HCT116 (cell line): ENCODE results near the gene FEZF1. TPM values are rescaled to one million over a fixed set of nuclear protein-coding genes. Genes with fewer than 3 reads are reported as not detected.

Experiments used
- ATAC-seq: fragments of 200-7000 bp; cut with Tn5 transposase; 2 replicates; pipeline ENCODE4 v1.9.1; 2020; ENCODE audit warnings: mild to moderate bottlenecking, moderate library complexity
- BruUV-seq: library from RNA; stranded (reverse); fragments of 400-500 nt; replicated peaks from 2 replicates; lab custom pipeline; 2021; lab: Mats Ljungman, UMichigan
- CTCF ChIA-PET: fragments of 300-600 bp; sonication (Branson Sonifier 250); formaldehyde crosslinking; loops from one replicate; lab custom pipeline; 2021; ENCODE audit warnings: antibody characterized with exemption; lab: Charles Lee
- POLR2A ChIA-PET: fragments of 300-600, 350-600 bp; sonication (Branson Sonifier 250); formaldehyde crosslinking; loops from one replicate; lab custom pipeline; 2021; ENCODE audit warnings: antibody characterized with exemption; lab: Charles Lee
- RAD21 ChIA-PET, 2 experiments: fragments of 300-600 bp; sonication (Branson Sonifier 250); formaldehyde crosslinking; loops; one replicate each; lab custom pipeline; 2023; ENCODE audit warnings: low total read pairs in 2 of 2; ENCODE audit not compliant: uncharacterized antibody in 2 of 2, unreplicated experiment in 2 of 2, low non-redundant PET in 1 of 2; lab: Charles Lee
- DNase-seq: peaks from one replicate; pipeline ENCODE4 v3.0.0-alpha.2; 2010; ENCODE audit warnings: low read depth, low spot score
- H2AFZ ChIP-seq: fragments of 200-600 bp; shearing (Covaris generic), sonication (generic); 2 replicates; pipeline ENCODE4 v1.6.1; 2017; ENCODE audit warnings: low read depth, mixed run types, mixed read lengths, antibody characterized with exemption, low read length; ENCODE audit not compliant: poor library complexity, severe bottlenecking
- H3K27ac ChIP-seq: 2 replicates; pipeline ENCODE4 v1.5.1; 2012; ENCODE audit warnings: low read depth, low read length
- H3K27me3 ChIP-seq: fragments of 200-600 bp; sonication (generic); 2 replicates; pipeline ENCODE4 v1.6.1; 2016; ENCODE audit warnings: mixed run types, low read length, mixed read lengths; ENCODE audit not compliant: insufficient read depth
- H3K36me3 ChIP-seq, 2 experiments: fragments of 200-500 bp in 1 of 2; fragments of 200-600 bp in 1 of 2; sonication (Bioruptor generic) in 1 of 2; sonication (generic) in 1 of 2; 2 replicates each; pipeline versions ENCODE4 v1.5.1 to v1.6.1; 2014 to 2016; ENCODE audit warnings: low read length in 2 of 2, inconsistent platforms in 1 of 2, mixed read lengths in 1 of 2, mixed run types in 1 of 2; ENCODE audit not compliant: insufficient read depth in 2 of 2, control insufficient read depth in 1 of 2
- H3K4me1 ChIP-seq, 2 experiments: fragments of 200-600 bp in 1 of 2; sonication (generic) in 1 of 2; 2 replicates each; pipeline versions ENCODE4 v1.5.1 to v1.6.1; 2012 to 2017; ENCODE audit warnings: low read length in 2 of 2, inconsistent platforms in 1 of 2, mild to moderate bottlenecking in 1 of 2, mixed read lengths in 1 of 2, mixed run types in 1 of 2, moderate library complexity in 1 of 2; ENCODE audit not compliant: insufficient read depth in 2 of 2, control insufficient read depth in 1 of 2
- H3K4me2 ChIP-seq: fragments of 200-600 bp; sonication (generic); 2 replicates; pipeline ENCODE4 v1.6.1; 2017; ENCODE audit warnings: mixed run types, low read length, mixed read lengths
- H3K4me3 ChIP-seq, 2 experiments: fragments of 200-600 bp in 1 of 2; sonication (generic) in 1 of 2; replicated peaks in 1 of 2; 2 replicates each; pipeline ENCODE4 v1.5.1; 2011 to 2016; ENCODE audit warnings: low read length in 2 of 2, control low read depth in 1 of 2, low read depth in 1 of 2, mild to moderate bottlenecking in 1 of 2, mixed read lengths in 1 of 2, mixed run types in 1 of 2
- H3K79me2 ChIP-seq: fragments of 200-600 bp; sonication (generic); 2 replicates; pipeline ENCODE4 v1.6.1; 2017; ENCODE audit warnings: mild to moderate bottlenecking, mixed run types, low read length, moderate library complexity, mixed read lengths; ENCODE audit not compliant: insufficient read depth
- H3K9ac ChIP-seq: fragments of 200-600 bp; sonication (generic); 2 replicates; pipeline ENCODE4 v1.6.1; 2016; ENCODE audit warnings: low read length, mixed read lengths
- H3K9me2 ChIP-seq: fragments of 200-600 bp; sonication (generic), shearing (Covaris generic); 2 replicates; pipeline ENCODE4 v1.6.1; 2017; ENCODE audit warnings: mixed run types, mild to moderate bottlenecking, moderate library complexity; ENCODE audit not compliant: insufficient read depth
- H3K9me3 ChIP-seq, 2 experiments: fragments of 200-500 bp in 1 of 2; fragments of 200-600 bp in 1 of 2; sonication (Bioruptor generic) in 1 of 2; sonication (generic) in 1 of 2; 2 replicates each; pipeline ENCODE4 v1.6.1; 2014 to 2017; ENCODE audit warnings: low read length in 2 of 2, mixed read lengths in 2 of 2, inconsistent platforms in 1 of 2, low read depth in 1 of 2, mild to moderate bottlenecking in 1 of 2, mixed run types in 1 of 2, moderate library complexity in 1 of 2; ENCODE audit not compliant: control insufficient read depth in 1 of 2, insufficient read depth in 1 of 2
- H4K20me1 ChIP-seq: fragments of 200-600 bp; sonication (generic), shearing (Covaris generic); 2 replicates; pipeline ENCODE4 v1.6.1; 2017; ENCODE audit warnings: mixed run types, mild to moderate bottlenecking, moderate library complexity; ENCODE audit not compliant: insufficient read depth
- CTCF ChIP-seq, 3 experiments: fragments of 200-600 bp in 1 of 3; sonication (generic) in 1 of 3; IDR thresholded peaks in 2 of 3; conservative IDR thresholded peaks in 1 of 3; 2 replicates each; pipeline ENCODE4 v1.5.1; 2012 to 2017; ENCODE audit warnings: low read depth in 2 of 3, low read length in 2 of 3, antibody characterized with exemption in 1 of 3, borderline replicate concordance in 1 of 3, control low read depth in 1 of 3, mild to moderate bottlenecking in 1 of 3, mixed read lengths in 1 of 3, mixed run types in 1 of 3, moderate library complexity in 1 of 3; ENCODE audit not compliant: insufficient read depth in 1 of 3
- EGR1 ChIP-seq: IDR thresholded peaks from 2 replicates; pipeline ENCODE4 v1.6.1; 2012; ENCODE audit warnings: low read depth
- ELF1 ChIP-seq: IDR thresholded peaks from 2 replicates; pipeline ENCODE4 v1.6.1; 2012; ENCODE audit warnings: low read depth, borderline replicate concordance
- EZH2 ChIP-seq: fragments of 200-600 bp; sonication (generic); IDR thresholded peaks from 2 replicates; pipeline ENCODE4 v1.6.1; 2017; ENCODE audit warnings: antibody characterized with exemption, mixed run types
- EZH2phosphoT487 ChIP-seq: fragments of 200-600 bp; IDR thresholded peaks from 2 replicates; pipeline ENCODE4 v1.6.1; 2018; ENCODE audit warnings: antibody characterized with exemption, borderline replicate concordance
- FOSL1 ChIP-seq: IDR thresholded peaks from 2 replicates; pipeline ENCODE4 v1.6.1; 2012; ENCODE audit warnings: low read depth
- POLR2A ChIP-seq: IDR thresholded peaks from 2 replicates; pipeline ENCODE4 v1.7.0; 2011; ENCODE audit warnings: borderline replicate concordance; ENCODE audit not compliant: insufficient read depth, insufficient read length; ENCODE audit errors: extremely low read depth
- POLR2AphosphoS5 ChIP-seq: IDR thresholded peaks from 2 replicates; pipeline ENCODE4 v1.6.1; 2011; ENCODE audit warnings: mild to moderate bottlenecking, low read depth, low read length, moderate library complexity
- REST ChIP-seq: IDR thresholded peaks from 2 replicates; pipeline ENCODE4 v1.6.1; 2012; ENCODE audit warnings: low read depth
- SIN3A ChIP-seq: IDR thresholded peaks from 2 replicates; pipeline ENCODE4 v1.6.1; 2012; ENCODE audit warnings: low read depth
- SRF ChIP-seq: IDR thresholded peaks from 2 replicates; pipeline ENCODE4 v1.6.1; 2012; ENCODE audit warnings: low read depth
- TCF7L2 ChIP-seq: IDR thresholded peaks from 2 replicates; pipeline ENCODE4 v1.7.0; 2011; ENCODE audit warnings: borderline replicate concordance, inconsistent platforms; ENCODE audit not compliant: insufficient read depth, insufficient read length; ENCODE audit errors: extremely low read depth
- YY1 ChIP-seq: IDR thresholded peaks from 2 replicates; pipeline ENCODE4 v1.6.1; 2011; ENCODE audit warnings: low read length, low read depth, moderate library complexity, mild to moderate bottlenecking; ENCODE audit not compliant: insufficient replicate concordance; ENCODE audit errors: extremely low read depth
- ZFX ChIP-seq: fragments of 450-650 bp; IDR thresholded peaks from 2 replicates; pipeline ENCODE4 v1.6.1; 2017
- ZNF274 ChIP-seq: fragments of 200-500 bp; sonication (Bioruptor generic); IDR thresholded peaks from 2 replicates; pipeline ENCODE4 v1.6.1; 2014; ENCODE audit warnings: mild to moderate bottlenecking, low read depth, low read length, inconsistent platforms
- intact Hi-C: fragments of 100-400 bp; cut with micrococcal nuclease; formaldehyde crosslinking; loops from 2 replicates; pipeline ENCODE4 v1.10.0; 2022
- total RNA-seq: library from RNA; stranded (reverse); gene quantifications from one replicate; pipeline ENCODE4 v1.2.1, GENCODE V29; 2021; ENCODE audit not compliant: unreplicated experiment
- TF ChIP-seq, protein P1 (sequence below): IDR thresholded peaks from 2 replicates; pipeline ENCODE4 v1.6.1; 2011; ENCODE audit warnings: mild to moderate bottlenecking, low read length, moderate library complexity; ENCODE audit not compliant: insufficient replicate concordance; ENCODE audit errors: extremely low read depth

FEZF1 gene
- total RNA-seq, 1 experiment from 2014 or later: 0.37 TPM

GRCh38 chr7:122310119-122311021 lies 5.8 kb upstream of the FEZF1 start:
- no peaks in the 10 kb centered on the region; a peak in 1 of 4 replicates for H3K36me3 ChIP-seq
- DNase-seq: no peak
- H3K9me3 ChIP-seq: no peaks in the 10 kb centered on the region
- H3K79me2 ChIP-seq: no peaks in the 10 kb centered on the region
- TF ChIP-seq EGR1 (no peak), TCF7L2 (no peak), EZH2 (no peak), SRF (no peak), REST (no peak), POLR2AphosphoS5 (no peak), EZH2phosphoT487 (no peak), ELF1 (no peak), FOSL1 (no peak), POLR2A (no peak), YY1 (no peak), ZNF274 (no peak), ZFX (no peak), CTCF (IDR thresholded peaks at IDR 0.05 in 2 of 3, conservative IDR thresholded peaks at IDR 0.05 in 1 of 3; ENCODE audit: borderline replicate concordance in 1 of 3, insufficient read depth in 1 of 3, low read depth in 2 of 3, low read length in 2 of 3) (no peak), SIN3A (no peak)
- TF ChIP-seq, protein P1, sequence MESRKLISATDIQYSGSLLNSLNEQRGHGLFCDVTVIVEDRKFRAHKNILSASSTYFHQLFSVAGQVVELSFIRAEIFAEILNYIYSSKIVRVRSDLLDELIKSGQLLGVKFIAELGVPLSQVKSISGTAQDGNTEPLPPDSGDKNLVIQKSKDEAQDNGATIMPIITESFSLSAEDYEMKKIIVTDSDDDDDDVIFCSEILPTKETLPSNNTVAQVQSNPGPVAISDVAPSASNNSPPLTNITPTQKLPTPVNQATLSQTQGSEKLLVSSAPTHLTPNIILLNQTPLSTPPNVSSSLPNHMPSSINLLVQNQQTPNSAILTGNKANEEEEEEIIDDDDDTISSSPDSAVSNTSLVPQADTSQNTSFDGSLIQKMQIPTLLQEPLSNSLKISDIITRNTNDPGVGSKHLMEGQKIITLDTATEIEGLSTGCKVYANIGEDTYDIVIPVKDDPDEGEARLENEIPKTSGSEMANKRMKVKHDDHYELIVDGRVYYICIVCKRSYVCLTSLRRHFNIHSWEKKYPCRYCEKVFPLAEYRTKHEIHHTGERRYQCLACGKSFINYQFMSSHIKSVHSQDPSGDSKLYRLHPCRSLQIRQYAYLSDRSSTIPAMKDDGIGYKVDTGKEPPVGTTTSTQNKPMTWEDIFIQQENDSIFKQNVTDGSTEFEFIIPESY: no peak
- TF ChIP-seq, all 23 proteins: peak for 0
- RAD21 ChIA-PET: no interaction called here
- H3K4me2 ChIP-seq: no peak overlapping the region
- H3K9me2 ChIP-seq: no peaks in the 10 kb centered on the region
- no peak for ATAC-seq
- intact Hi-C loops: no loop called here
- H3K27me3 ChIP-seq: no peaks in the 10 kb centered on the region
- no peak overlapping the region for H3K27ac ChIP-seq
- no peak overlapping the region for H3K9ac ChIP-seq
- no TSS peak for BruUV-seq
- POLR2A ChIA-PET: no interaction called here
- H4K20me1 ChIP-seq: no peaks in the 10 kb centered on the region
- no peak overlapping the region for H3K4me3 ChIP-seq
- CTCF ChIA-PET: no interaction called here
- no peak overlapping the region for H2AFZ ChIP-seq
- H3K4me1 ChIP-seq: peaks cover 0 to 7% of the 10 kb centered on the region in 2 experiments; a peak in 3 of 4 replicates
